C4-2B (cell line): ENCODE measurements around the gene NDUFV2.

Experiments
- CTCF ChIP-seq: fragments of 450-650 bp; conservative IDR thresholded peaks from 2 replicates; pipeline ENCODE4 v1.5.1; 2017; ENCODE audit warnings: mild to moderate bottlenecking
- ZFX ChIP-seq: fragments of 450-650 bp; IDR thresholded peaks from 2 replicates; pipeline ENCODE4 v1.6.1; 2017

DNA sequence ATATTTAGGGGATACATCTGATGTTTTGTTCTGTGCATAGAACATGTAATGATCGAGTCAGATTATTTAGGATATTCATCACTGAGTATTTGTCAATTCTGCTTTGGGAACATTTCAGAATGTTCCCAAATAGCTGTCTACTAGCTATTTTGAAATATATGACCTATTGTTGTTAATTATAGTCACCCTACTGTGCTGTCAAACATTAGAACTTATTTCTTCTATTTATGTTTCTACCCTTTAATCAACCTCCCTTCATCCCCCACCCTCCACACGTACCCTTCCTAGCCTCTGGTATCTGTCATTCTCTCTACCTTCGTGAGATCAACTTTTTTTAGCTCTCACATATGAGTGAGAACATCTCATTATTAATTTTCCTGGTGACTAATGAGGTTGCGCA, 75.0 kb downstream of the NDUFV2 start:
- TF ChIP-seq CTCF (no peak), ZFX (no peak)
